Peyer's patch (tissue), 4 donors: ENCODE results near the gene CTCF.

Experiments used
- POLR2A ChIP-seq, 2 donors: fragments of 450-650 bp; IDR thresholded peaks; one replicate each; pipeline ENCODE4 v1.5.1; 2017; ENCODE audit warnings: antibody characterized with exemption in 2 of 2, mild to moderate bottlenecking in 2 of 2, moderate library complexity in 2 of 2
- TF ChIP-seq, protein P1 (sequence below), 6 experiments: fragments of 450-650 bp in 4 of 6; fragments of 200-600 bp in 2 of 6; sonication (generic) in 1 of 6; IDR thresholded peaks; one replicate each; pipeline ENCODE4 v1.5.1; 2017 to 2019; ENCODE audit warnings: antibody characterized with exemption in 6 of 6, mild to moderate bottlenecking in 3 of 6, moderate library complexity in 1 of 6

DNA sequence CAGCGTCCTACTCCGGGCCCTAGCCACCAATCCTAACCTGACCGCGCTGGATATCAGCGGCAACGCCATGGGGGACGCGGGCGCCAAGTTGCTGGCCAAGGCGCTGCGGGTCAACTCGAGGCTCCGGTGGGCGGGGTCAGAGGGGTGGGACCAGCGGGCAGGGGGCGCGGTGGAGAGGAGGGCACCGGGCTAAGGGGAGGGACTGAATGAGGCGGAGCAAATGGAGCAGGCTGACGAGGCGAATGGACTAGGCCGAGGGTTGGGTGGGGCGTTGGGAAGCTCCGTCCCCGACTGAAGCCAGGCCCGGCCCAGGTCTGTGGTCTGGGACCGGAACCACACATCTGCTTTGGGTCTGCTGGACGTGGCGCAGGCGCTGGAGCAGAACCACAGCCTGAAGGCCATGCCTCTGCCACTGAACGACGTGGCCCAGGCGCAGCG is 87.2 kb downstream of the CTCF start:
- TF ChIP-seq, protein P1, sequence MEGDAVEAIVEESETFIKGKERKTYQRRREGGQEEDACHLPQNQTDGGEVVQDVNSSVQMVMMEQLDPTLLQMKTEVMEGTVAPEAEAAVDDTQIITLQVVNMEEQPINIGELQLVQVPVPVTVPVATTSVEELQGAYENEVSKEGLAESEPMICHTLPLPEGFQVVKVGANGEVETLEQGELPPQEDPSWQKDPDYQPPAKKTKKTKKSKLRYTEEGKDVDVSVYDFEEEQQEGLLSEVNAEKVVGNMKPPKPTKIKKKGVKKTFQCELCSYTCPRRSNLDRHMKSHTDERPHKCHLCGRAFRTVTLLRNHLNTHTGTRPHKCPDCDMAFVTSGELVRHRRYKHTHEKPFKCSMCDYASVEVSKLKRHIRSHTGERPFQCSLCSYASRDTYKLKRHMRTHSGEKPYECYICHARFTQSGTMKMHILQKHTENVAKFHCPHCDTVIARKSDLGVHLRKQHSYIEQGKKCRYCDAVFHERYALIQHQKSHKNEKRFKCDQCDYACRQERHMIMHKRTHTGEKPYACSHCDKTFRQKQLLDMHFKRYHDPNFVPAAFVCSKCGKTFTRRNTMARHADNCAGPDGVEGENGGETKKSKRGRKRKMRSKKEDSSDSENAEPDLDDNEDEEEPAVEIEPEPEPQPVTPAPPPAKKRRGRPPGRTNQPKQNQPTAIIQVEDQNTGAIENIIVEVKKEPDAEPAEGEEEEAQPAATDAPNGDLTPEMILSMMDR (IDR thresholded peaks at IDR 0.05) = no peak
- no peak for TF ChIP-seq POLR2A (IDR thresholded peaks at IDR 0.05)
